Endothelial cell of umbilical vein (primary cell): Measurements from ENCODE around the gene TRIM56. TPM values are rescaled to one million over a fixed set of nuclear protein-coding genes. Genes with fewer than 3 reads are reported as not detected.
A peak's percentile ranks its signal among the peaks of the same experiment; 100 is the strongest.

ENCODE experiments used
- BruUV-seq: library from RNA; stranded (reverse); fragments of 400-500 nt; replicated peaks from 2 replicates; lab custom pipeline; 2021; lab: Mats Ljungman, UMichigan
- CTCF ChIA-PET: fragments of 300-600, 350-600 bp; sonication (Branson Sonifier 250); formaldehyde crosslinking; loops from one replicate; lab custom pipeline; 2021; ENCODE audit warnings: antibody characterized with exemption, inconsistent platforms; lab: Charles Lee
- POLR2A ChIA-PET: fragments of 300-600, 350-600 bp; sonication (Branson Sonifier 250); formaldehyde crosslinking; loops from one replicate; lab custom pipeline; 2021; ENCODE audit warnings: antibody characterized with exemption, inconsistent platforms; lab: Charles Lee
- DNase-seq: peaks from one replicate; pipeline ENCODE4 v3.0.0-alpha.2; 2011; ENCODE audit warnings: low read depth, low spot score
- FAIRE-seq: peaks from 2 replicates; lab custom pipeline; 2011; peaks lifted over from hg19 to GRCh38; lab: Jason Lieb, UNC
- H2AFZ ChIP-seq: 2 replicates; pipeline ENCODE4 v1.6.0; 2012; ENCODE audit warnings: low read depth, low read length, control low read depth, inconsistent platforms
- H3K27ac ChIP-seq: 2 replicates; pipeline ENCODE4 v1.5.1; 2011; ENCODE audit warnings: low read depth, mild to moderate bottlenecking, control low read depth, low read length, moderate library complexity; ENCODE audit not compliant: insufficient read depth
- H3K27me3 ChIP-seq, 2 experiments: 2 replicates each; pipeline versions ENCODE4 v1.6.0 to v1.6.1; 2011; ENCODE audit warnings: low read length in 2 of 2, mixed read lengths in 1 of 2; ENCODE audit not compliant: control insufficient read depth in 2 of 2, insufficient read depth in 2 of 2
- H3K36me3 ChIP-seq, 2 experiments: 2 replicates in 1 of 2; 3 replicates in 1 of 2; pipeline ENCODE4 v1.5.1; 2011; ENCODE audit warnings: low read length in 2 of 2, mild to moderate bottlenecking in 1 of 2, moderate library complexity in 1 of 2; ENCODE audit not compliant: control insufficient read depth in 2 of 2, insufficient read depth in 2 of 2; ENCODE audit errors: extremely low read depth in 1 of 2
- H3K4me1 ChIP-seq: 3 replicates; pipeline ENCODE4 v1.5.1; 2011; ENCODE audit warnings: mild to moderate bottlenecking, low read length; ENCODE audit not compliant: control insufficient read depth, insufficient read depth; ENCODE audit errors: extremely low read depth
- H3K4me2 ChIP-seq: 2 replicates; pipeline ENCODE4 v1.6.1; 2011; ENCODE audit warnings: low read length, control low read depth, mixed read lengths; ENCODE audit not compliant: insufficient read depth
- H3K4me3 ChIP-seq, 3 experiments: fragments of 200-600 bp in 1 of 3; sonication (generic), shearing (Covaris generic) in 1 of 3; replicated peaks in 1 of 3; 2 replicates each; pipeline ENCODE4 v1.5.1; 2011 to 2016; ENCODE audit warnings: control low read depth in 3 of 3, low read length in 3 of 3, mild to moderate bottlenecking in 2 of 3, inconsistent platforms in 1 of 3, low read depth in 1 of 3, moderate library complexity in 1 of 3; ENCODE audit not compliant: insufficient read depth in 1 of 3
- H3K79me2 ChIP-seq: 2 replicates; pipeline ENCODE4 v1.6.0; 2012; ENCODE audit warnings: low read length, inconsistent platforms; ENCODE audit not compliant: control insufficient read depth, insufficient read depth
- H3K9ac ChIP-seq: replicated peaks from 2 replicates; pipeline ENCODE3; 2011; ENCODE audit warnings: low read length, control low read depth; ENCODE audit not compliant: insufficient read depth; ENCODE audit errors: extremely low read depth
- H3K9me1 ChIP-seq: replicated peaks from 3 replicates; pipeline ENCODE4 v1.6.0; 2011; ENCODE audit warnings: mild to moderate bottlenecking, low read length; ENCODE audit not compliant: control insufficient read depth, insufficient read depth; ENCODE audit errors: extremely low read depth
- H3K9me3 ChIP-seq: replicated peaks from 2 replicates; pipeline ENCODE4 v1.5.1; 2012; ENCODE audit warnings: low read length, inconsistent platforms; ENCODE audit not compliant: control insufficient read depth, insufficient read depth
- H4K20me1 ChIP-seq: replicated peaks from 2 replicates; pipeline ENCODE3; 2011; ENCODE audit warnings: mild to moderate bottlenecking, low read length; ENCODE audit not compliant: control insufficient read depth, insufficient read depth; ENCODE audit errors: extremely low read depth
- EZH2 ChIP-seq: IDR thresholded peaks from 2 replicates; pipeline ENCODE4 v1.6.1; 2012; ENCODE audit warnings: borderline replicate concordance, low read depth, mild to moderate bottlenecking, moderate library complexity, low read length, inconsistent platforms; ENCODE audit not compliant: severe bottlenecking
- JUN ChIP-seq: IDR thresholded peaks from 2 replicates; pipeline ENCODE4 v1.6.1; 2011; ENCODE audit warnings: borderline replicate concordance, low read depth; ENCODE audit not compliant: insufficient read length, insufficient read depth
- MYC ChIP-seq: IDR thresholded peaks from one replicate; pipeline ENCODE4 v1.6.1; 2011; ENCODE audit warnings: mild to moderate bottlenecking, low read depth, low read length
- POLR2AphosphoS5 ChIP-seq: IDR thresholded peaks from 2 replicates; pipeline ENCODE4 v1.6.1; 2012; ENCODE audit warnings: low read depth, mild to moderate bottlenecking, control low read depth, low read length, moderate library complexity; ENCODE audit not compliant: insufficient read depth
- dilution Hi-C: fragments of 300-500 bp; cut with MboI; formaldehyde crosslinking; loops from one replicate; pipeline ENCODE4 v1.15.0; 2019; ENCODE audit warnings: low sequenced_read_pairs; ENCODE audit not compliant: extremely low pct_ligation_motif_present
- intact Hi-C: fragments of 100-400 bp; cut with micrococcal nuclease; formaldehyde crosslinking; loops from one replicate; pipeline ENCODE4 v1.10.0; 2022
- polyA plus RNA-seq, 4 experiments: library from polyadenylated mRNA; depleted of rRNA in 3 of 4; stranded (reverse) in 3 of 4; unstranded in 1 of 4; fragments of >200 nt; gene quantifications; 2 replicates each; pipeline versions ENCODE4 v1.2.1 to v1.2.3, GENCODE V29; 2011 to 2012; ENCODE audit warnings: missing spikeins in 1 of 4
- total RNA-seq: library from RNA; stranded (reverse); gene quantifications from 2 replicates; pipeline ENCODE4 v1.2.3, GENCODE V29; 2021
- TF ChIP-seq, protein P1 (sequence below): IDR thresholded peaks from 2 replicates; pipeline ENCODE4 v1.6.1; 2011; ENCODE audit not compliant: insufficient read depth, insufficient read length

TRIM56 gene
- total and polyA plus RNA-seq, 2 donors (not counting 3 experiments of a cell fraction or from before 2014, with no cell fraction given) = 2.3 to 25.1 TPM

DNA sequence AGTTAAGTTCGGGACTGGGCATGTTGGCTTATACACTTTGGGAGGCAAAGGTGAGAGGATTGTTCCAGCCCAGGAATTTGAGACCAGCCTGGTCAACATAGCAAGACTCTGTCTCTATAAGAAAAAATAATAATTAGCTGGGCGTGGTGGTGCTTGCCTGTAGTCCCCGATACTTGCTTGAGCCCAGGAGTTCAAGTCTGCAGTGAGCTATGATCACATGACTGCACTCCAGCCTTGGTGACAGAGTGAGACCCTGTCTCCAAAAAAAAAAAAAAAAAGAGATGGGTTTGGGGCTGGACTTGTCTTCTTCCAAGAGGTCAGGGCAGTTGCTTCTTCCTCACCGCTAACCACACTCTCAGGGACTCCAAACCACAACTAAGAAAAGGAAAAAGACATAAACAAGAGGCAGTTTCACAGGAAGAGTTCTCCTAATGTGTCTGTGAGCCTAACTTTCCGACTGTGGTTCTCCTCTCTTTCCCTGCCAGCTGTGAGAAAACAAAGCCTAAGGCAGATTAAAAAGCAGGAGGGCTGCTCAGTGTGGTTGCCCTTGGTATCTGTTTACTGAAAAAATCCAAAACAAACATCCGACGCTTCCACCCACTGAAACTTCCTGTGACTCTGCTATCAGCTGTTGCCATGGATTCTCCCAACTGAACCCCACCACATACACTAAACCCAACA, 39.2 kb downstream of the TRIM56 start:
- Histone ChIP-seq H4K20me1 (no peaks in the 10 kb centered on the region), H3K27me3 (no peaks in the 10 kb centered on the region), H3K9me3 (no peaks in the 10 kb centered on the region), H3K4me1 (peaks cover 61% of the 10 kb centered on the region), H3K27ac (peak overlapping the region; percentile 83), H3K4me2 (peak overlapping the region; percentile 45), H3K4me3 (no peak overlapping the region), H3K9ac (peak overlapping the region; percentile 100), H2AFZ (no peak overlapping the region), H3K36me3 (peaks cover 8 to 10% of the 10 kb centered on the region in 2 experiments), H3K9me1 (no peaks in the 10 kb centered on the region), H3K79me2 (peaks cover 39% of the 10 kb centered on the region)
- TF ChIP-seq JUN (peak; percentile 34), POLR2AphosphoS5 (no peak)
- CTCF ChIA-PET = interaction anchor here (0.7 to 3.5 kb wide), 5 partner anchors 11 to 47 kb away, joined by 3 to 24 read pairs (median 8); no protein-coding TSS in a partner anchor
- BruUV-seq = TSS peak; percentile 41
- DNase-seq (peak; percentile 88), FAIRE-seq (peak; percentile 93)
- POLR2A ChIA-PET = interaction anchor here (1.0 to 5.3 kb wide), 5 partner anchors 12 to 24 kb away, joined by 6 to 49 read pairs (median 32); no protein-coding TSS in a partner anchor
- dilution Hi-C loops = no loop called here
- intact Hi-C loops = loop anchor here (10.0 kb wide), 1 partner anchor 1020 kb away; the partner anchor contains the start of genes AP4M1 and MCM7

DNA sequence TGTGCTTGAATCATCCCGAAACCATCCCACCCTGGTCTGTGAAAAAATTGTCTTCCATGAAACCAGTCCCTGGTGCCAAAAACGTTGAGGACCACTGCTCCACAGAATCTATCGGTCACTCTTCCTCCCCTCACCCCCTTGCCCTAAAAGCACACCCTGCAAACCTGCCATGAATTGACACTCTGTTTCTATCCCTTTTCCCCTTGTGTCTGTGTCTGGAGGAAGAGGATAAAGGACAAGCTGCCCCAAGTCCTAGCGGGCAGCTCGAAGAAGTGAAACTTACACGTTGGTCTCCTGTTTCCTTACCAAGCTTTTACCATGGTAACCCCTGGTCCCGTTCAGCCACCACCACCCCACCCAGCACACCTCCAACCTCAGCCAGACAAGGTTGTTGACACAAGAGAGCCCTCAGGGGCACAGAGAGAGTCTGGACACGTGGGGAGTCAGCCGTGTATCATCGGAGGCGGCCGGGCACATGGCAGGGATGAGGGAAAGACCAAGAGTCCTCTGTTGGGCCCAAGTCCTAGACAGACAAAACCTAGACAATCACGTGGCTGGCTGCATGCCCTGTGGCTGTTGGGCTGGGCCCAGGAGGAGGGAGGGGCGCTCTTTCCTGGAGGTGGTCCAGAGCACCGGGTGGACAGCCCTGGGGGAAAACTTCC, 40.8 kb downstream of the TRIM56 start:
- TSS peak; percentile 15 for BruUV-seq
- H3K79me2 ChIP-seq = peaks cover 50% of the 10 kb centered on the region

More for the DNA sequence above, 40.8 kb downstream of the TRIM56 start:
- ChIA-PET POLR2A (interaction anchor here (0.8 to 6.3 kb wide), 10 partner anchors 9 to 237 kb away, joined by 3 to 132 read pairs (median 26); partner anchors contain the start of genes TRIM56 and UFSP1), CTCF (interaction anchor here (1.4 to 3.9 kb wide), 10 partner anchors 9 to 49 kb away, joined by 5 to 41 read pairs (median 12); no protein-coding TSS in a partner anchor)
- dilution Hi-C loops = no loop called here
- Histone ChIP-seq H2AFZ (no peak overlapping the region), H3K4me1 (peaks cover 59% of the 10 kb centered on the region), H3K27me3 (no peaks in the 10 kb centered on the region), H3K4me3 (peak overlapping the region in 1 of 3 experiments; percentile 48), H3K4me2 (peak overlapping the region; percentile 60), H3K9ac (peak overlapping the region; percentile 100), H3K9me1 (no peaks in the 10 kb centered on the region), H3K9me3 (no peaks in the 10 kb centered on the region), H3K27ac (peak overlapping the region; percentile 83), H3K36me3 (peaks cover 19 to 20% of the 10 kb centered on the region in 2 experiments), H4K20me1 (no peaks in the 10 kb centered on the region)
- intact Hi-C loops = loop anchor here (1.0 to 10.0 kb wide), 6 partner anchors 9 to 1021 kb away; partner anchors contain the start of genes AP4M1 and MCM7
- DNase-seq = peak; percentile 94
- FAIRE-seq = peak; percentile 95
- TF ChIP-seq MYC (peak; percentile 71), POLR2AphosphoS5 (peak; percentile 21), EZH2 (no peak)
- TF ChIP-seq, protein P1, sequence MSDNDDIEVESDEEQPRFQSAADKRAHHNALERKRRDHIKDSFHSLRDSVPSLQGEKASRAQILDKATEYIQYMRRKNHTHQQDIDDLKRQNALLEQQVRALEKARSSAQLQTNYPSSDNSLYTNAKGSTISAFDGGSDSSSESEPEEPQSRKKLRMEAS = peak; percentile 91
